ENCODE measurements around the gene DESI1.

GRCh38 chr22:41619979-41620588, 759 bp downstream of the DESI1 start:
- TF ChIP-seq ZNF274 (IDR thresholded peaks at IDR 0.05; ENCODE audit: low read depth, low read length) (no peak), YY1 (IDR thresholded peaks at IDR 0.05; ENCODE audit: insufficient read depth, insufficient read length) (no peak), SUZ12 (IDR thresholded peaks at IDR 0.05; ENCODE audit: extremely low read depth, insufficient read depth, insufficient read length) (no peak)
